Dedifferentiated amniotic fluid mesenchymal stem cell (primary cell): Measurements from ENCODE around the gene UBA5.
A peak's percentile ranks its signal among the peaks of the same experiment; 100 is the strongest.
"Not testable (repeated sequence)": the region's sequence is repeated elsewhere in the genome, so short reads cannot be mapped to it uniquely, and the experiment has no call there.

Experiments used
- DNase-seq: peaks from one replicate; pipeline ENCODE4 v3.0.0-alpha.2; 2016; ENCODE audit errors: extremely low spot score

UBA5 gene

DNA sequence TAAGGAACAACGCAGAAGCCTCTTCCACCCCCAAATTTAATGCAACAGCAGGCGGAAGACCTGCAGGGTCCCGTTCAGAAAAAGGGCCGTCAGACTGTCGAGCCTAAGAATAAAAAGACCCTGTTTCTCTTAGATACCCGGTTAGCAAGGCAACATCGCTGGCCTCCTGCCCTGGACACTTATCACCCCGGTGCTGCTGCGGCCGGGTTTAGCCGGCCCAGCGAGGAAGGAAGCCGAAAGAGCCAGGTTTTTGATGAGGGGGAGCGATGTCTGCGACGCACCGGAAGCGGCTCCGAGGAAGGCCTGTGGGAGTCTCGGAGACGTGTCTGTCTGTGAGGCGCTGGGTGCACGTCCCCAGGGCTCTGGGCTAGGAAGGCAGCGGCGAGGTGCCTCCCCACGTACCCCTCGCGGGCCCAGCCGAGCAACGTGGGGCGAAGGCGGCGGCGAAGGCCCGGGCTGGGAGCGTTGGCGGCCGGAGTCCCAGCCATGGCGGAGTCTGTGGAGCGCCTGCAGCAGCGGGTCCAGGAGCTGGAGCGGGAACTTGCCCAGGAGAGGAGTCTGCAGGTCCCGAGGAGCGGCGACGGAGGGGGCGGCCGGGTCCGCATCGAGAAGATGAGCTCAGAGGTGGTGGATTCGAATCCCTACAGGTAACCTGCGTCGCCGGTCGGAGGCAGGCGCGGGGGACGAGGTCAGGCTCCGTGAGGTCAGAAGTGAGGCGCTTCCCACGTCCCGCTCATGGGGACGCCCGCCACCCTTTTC lies at the start of gene UBA5:
Gene UBA5 (plus strand): TSS at position 278 of the 759 bp plus-strand sequence. CDS start 209 bp downstream, at position 487.
- peak; percentile 21 for DNase-seq

DNA sequence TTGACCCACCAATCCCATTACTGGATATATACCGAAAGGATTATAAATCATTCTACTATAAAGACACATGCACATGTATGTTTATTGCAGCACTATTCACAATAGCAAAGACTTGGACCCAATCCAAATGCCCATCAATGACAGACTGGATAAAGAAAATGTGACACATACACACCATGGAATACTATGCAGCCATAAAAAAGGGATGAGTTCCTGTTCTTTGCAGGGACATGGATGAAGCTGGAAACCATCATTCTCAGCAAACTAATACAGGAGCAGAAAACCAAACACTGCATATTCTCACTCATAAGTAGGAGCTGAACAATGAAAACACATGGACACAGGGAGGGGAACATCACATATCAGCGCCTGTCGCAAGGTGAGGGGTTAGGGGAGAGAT lies 44.8 kb upstream of the UBA5 start:
- not testable (repeated sequence) for DNase-seq

DNA sequence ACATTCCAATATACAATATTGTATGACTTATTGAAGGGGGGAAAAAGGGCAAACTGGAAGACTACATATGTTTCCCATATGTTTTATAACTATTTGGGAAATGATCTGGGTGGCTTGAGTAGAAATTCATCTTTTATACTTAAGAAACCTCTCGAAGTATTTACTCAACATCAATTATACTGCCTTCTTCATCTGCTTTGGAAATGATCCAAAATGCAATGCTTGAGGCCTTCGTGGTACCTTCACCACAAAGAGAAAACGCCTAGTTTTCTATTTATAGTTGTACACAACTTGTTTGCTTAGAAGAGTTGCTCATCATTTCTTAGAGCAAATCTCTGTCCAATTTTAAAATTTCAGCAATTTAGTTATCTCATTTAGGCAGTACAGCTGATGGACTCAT lies 44.2 kb upstream of the UBA5 start:
- no peak for DNase-seq

DNA sequence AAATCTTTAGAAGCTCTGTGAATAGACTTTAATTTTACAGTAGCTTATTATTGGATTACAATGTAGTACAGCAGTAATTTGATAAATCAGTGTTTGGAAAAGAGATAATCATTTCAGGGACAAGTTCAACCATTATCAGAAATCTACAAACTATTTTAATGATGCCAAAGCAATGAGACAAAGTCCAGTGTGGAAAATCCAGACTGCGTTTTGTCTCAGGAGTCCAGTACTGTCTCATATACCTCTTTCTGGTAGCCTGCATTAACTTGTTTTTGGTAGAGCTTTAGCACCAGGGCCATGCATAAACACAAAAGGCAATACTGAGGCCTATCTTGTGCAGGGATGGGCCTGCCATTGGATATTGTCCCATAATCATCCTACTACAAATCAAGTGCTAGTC lies 43.3 kb upstream of the UBA5 start:
- no peak for DNase-seq

DNA sequence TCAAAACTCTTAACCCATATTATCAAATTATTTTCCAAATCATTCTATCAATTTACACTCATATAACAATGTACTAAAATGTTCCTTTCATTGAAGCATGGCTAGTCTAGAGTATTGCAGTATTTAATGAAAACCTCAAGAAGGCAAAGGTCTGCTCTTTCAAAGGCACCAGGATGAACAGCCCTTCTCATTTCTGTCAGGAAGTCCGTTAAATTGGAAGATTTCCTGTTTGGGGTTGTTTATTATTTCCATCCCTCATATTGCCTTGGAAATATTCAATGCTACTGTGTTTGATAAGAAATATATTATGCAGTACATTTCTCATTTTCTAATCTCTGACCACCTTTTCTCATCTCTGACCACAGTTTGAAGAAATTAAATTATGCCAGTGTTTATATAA lies 38.0 kb upstream of the UBA5 start:
- no peak for DNase-seq

DNA sequence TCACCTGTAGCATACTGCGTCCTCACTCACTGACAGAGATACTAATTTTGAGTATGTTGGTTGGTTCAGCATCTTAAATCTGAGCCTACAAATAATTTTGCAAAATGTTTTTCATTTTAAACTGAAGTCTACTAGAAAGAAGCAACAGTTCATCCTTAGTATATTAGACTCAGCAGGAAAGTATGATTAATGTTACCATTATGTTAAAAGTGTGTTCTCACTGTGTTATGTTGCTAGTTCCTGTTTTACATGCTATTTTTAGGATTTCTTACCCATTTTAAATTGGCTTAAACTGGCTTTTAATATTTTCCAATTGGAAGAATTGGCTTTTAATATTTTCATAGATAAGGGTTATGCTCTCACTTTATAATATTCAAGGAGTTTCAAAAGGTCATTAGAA lies 37.4 kb upstream of the UBA5 start:
- no peak for DNase-seq

DNA sequence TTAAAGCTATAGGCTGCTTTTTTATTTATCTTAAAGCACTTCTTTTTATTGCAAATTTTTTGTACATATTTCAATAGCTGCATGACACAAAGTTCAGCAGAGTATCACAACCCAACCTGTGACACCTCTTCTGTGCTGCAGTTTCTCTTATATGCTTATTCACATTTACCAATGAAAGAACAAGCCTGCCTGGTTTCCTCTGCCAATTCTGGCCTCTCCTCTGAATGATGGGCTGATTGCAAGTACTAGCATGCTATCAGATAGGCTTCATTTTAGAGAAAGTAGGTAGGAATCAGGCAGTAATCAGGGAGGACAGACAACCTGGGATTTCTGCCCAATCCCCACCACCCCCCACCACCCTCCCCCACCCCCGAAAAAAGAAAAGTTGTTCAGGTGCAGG lies 36.5 kb upstream of the UBA5 start:
- no peak for DNase-seq

DNA sequence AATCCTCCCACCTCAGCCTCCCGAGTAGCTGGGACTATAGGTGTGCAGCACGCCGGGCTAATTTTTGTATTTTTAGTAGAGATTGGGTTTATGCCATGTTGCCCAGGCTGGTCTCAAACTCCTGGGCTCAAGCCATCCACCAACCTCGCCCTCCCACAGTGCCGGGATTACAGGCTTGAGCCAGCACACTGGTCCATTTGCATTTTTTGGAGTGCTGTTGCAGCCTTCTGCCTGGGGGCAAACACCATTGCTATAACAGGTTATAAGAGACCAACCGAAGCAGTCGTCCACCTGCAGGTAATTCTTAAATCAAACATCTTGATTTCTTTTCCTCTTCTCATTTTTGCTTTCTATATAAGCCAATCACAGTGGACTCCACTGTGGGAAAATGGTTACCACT lies 35.3 kb upstream of the UBA5 start:
- DNase-seq = no peak

DNA sequence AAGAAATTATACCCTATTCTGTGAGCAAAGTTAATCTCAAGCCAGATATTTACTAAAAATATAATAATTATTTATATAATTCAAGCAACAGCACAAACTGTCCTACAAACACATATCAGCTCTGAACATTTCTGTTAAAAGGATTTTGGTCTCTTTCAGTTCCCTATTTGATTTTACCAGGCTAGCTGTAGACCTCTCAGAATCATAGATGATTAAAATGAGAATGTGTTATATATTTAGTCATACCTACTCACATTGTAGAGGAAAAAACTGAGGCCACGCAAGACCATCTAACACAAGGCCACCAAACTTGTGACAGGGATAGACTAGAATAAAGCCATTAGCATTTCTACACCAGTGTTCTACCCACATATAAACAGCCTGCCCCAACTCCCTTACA lies 34.5 kb upstream of the UBA5 start:
- DNase-seq = no peak

DNA sequence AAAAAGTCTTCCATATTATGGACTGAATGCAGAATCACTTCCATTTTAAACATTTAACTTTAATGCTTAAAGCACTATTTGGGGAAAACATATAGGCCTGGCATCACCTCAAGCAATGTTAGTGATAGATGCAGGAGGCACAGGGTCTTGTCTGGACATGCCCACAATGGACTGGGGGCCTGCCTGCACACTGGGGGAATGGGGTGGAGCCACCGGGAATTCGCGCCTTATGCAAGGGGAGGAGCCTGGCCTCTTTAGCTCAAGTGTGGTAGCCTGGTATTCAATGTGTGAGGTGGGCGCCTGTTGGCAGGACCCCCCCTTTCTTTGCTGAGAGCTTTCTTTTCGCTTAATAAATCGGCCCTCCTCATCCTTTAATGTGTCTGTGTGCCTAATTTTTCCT lies 33.2 kb upstream of the UBA5 start:
- DNase-seq = no peak

DNA sequence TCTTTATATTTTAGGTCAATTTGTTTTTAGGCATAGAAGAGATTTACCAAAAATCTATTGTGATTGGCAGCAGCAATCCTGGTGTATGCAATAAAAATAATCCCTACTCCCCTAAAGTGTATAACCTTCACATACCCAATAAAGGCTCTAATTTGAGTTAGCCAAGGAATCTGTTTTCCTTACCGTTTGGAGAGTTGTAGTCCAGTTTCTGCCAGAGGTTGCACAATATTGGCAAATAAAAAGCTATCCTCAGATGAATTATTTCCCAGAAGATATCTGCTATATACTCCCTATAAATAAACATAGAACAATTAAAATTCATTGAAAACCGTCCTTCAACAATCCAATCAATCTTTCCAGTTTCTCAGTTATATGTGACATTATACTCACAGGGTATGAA lies 32.0 kb upstream of the UBA5 start:
- DNase-seq = no peak

DNA sequence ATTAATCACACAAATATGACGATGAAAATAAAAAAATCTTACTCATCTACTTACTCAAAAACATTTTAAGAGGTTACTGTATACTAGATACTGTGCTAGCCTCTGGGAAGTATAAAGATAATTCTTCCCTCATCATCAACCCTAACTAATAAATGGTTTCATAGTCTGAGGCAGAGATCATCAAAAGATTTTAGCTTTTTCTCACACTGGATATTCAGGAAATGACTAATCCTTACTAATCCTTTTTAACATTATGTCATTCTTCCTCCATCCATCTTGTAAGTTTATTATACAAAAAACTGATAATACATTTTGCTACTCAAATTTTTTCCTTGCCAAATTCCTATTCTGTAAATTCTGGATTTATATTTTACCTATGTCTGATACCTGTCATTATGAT lies 30.2 kb upstream of the UBA5 start:
- no peak for DNase-seq

DNA sequence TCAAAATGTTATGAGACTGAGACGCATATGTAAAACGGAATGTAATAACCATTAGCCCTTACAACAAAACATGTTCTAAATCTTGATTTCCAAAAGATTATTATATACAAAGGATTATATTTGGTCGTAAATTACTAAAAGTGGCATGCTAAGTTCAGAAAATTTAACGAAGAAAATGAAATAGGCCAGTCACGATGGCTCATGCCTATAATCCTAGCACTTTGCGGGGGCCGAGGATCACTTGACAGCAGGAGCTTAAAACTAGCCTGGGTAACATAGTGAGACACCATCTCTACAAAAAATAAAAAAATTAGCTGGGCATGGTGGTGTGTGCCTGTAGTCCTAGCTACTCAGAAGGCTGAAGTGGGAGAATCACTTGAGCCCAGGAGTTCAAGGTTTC lies 29.5 kb upstream of the UBA5 start:
- no peak for DNase-seq

DNA sequence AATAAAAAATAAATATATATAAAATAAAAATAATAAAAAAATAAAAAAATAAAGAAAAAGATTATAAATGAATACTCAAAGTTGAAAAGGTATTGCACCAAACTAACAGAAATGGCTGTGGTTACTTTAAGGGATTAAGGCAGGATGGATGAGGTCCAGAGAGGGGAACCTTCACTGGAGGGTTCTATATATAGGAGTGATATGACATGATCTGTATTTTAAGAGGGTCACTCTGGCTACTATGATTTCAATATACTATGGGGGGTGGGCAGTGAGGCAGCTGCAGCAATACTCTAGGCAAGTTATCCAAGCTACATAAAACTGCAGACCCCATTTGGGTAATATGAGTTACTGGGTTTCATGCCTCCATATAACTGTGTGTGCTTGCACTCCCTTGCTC lies 25.1 kb upstream of the UBA5 start:
- no peak for DNase-seq

DNA sequence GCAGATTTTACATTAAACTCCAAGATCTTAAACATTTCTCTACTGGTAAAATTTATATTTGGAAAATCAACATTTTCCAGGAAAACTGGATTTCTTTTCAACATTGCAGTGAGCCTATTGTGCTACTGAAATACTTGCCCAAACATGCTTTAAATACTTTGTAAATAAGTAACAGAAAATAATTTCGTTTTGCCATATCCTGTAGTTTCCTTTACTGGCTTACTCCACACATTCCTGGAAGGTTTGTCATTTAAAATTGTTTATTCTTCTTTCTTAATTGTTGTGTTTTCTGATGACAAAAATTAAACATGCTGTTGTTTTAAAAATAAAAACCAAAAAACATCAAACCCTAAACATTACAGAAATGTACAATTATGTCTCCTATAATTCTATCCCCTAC lies 22.5 kb upstream of the UBA5 start:
- peak; percentile 49 for DNase-seq

DNA sequence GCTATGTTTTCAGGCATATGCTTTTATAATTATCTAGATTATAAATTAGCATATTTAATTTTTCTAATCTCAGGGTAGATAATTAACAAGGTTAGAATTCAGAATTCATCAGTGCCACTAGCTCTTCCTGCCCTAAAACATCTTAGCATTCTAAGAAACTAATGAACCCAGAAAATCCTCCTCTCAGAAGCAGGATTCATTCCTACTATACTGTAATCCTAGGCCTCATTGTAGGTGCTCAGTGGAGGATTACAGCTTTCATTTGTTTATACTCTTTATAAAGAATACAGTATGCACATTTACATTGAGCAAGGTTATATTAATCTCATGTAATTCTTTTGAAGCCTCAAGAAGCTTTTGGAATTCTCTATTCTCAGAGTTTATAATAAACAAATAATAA lies 21.4 kb upstream of the UBA5 start:
- no peak for DNase-seq

DNA sequence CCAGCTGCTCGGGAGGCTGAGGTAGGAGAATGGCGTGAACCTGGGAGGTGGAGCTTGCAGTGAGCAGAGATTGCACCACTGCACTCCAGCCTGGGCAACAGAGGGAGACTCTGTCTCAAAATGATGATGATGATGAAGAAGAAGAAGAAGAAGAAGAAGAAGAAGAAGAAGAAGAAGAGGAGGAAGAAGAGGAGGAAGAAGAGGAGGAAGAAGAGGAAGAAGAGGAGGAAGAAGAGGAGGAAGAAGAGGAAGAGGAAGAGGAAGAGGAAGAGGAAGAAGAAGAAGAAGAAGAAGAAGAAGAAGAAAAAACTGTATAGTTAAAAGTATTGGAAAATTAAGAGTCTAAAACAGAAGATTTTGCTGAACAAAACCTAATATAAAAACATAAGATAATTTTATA lies 18.7 kb upstream of the UBA5 start:
- not testable (repeated sequence) for DNase-seq

DNA sequence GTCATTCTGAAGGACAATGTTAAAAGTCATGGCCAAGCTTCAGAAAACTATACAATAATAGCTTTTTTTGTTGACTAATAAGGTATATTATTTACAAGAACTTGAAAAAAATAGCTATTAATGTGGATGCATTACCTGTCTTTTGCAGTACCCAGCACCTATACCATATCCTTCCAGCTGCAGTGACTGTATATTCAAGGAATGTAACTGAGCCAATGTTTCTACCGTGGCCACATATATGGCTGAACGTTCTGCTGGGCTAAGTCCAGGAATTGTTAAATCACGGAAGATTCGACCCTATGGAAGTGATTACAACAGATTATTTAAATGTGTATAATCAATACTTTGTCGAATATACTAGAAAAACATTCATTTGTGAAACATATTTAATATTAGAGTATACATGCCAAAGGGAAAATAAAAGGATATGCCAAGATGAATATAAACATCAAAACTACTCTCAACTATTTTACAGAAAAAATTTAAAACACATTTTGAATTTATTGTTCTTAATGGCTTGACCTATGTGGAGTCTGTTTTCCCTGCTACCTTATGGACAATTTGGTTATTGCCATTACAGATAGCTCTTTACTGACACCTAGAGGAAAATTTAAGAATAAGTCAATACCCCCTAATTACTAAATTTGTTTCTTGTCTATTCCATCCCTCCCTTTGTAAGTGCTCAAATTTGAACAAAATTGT lies 18.1 kb upstream of the UBA5 start:
- DNase-seq = peak; percentile 78

DNA sequence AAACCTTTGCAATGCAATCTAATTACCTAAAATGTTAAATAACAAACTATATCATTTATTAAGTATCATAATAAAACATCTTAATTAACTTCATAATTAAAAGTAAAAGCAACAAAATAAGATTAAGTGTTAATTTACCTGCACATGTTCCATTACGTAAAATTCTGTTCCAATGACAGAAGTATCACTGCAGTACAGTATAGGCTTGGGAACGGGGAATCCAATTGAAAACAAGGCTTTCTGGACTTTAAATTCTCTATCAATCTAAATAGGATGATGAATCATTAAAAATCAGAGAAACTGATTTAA lies 17.6 kb upstream of the UBA5 start:
- no peak for DNase-seq

DNA sequence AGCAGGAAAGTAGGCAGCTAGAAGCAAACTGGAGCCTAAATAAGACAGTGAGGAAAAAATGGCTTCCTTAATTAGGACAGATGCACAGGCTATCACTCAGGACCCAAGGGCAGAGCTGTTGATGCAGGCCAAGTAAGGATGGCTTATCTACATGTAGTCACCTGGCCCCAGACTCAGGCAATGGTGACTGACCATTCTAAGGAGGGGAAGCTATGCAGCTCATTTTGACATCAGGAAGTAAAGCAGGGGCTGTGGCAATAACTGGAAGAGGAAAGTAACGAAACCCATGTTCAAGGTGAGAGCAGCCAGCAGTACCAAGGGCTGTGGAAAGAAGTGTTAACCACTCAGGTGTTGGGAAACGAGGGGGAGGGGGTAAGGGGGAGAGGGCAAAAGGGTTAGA lies 16.8 kb upstream of the UBA5 start:
- DNase-seq = no peak

DNA sequence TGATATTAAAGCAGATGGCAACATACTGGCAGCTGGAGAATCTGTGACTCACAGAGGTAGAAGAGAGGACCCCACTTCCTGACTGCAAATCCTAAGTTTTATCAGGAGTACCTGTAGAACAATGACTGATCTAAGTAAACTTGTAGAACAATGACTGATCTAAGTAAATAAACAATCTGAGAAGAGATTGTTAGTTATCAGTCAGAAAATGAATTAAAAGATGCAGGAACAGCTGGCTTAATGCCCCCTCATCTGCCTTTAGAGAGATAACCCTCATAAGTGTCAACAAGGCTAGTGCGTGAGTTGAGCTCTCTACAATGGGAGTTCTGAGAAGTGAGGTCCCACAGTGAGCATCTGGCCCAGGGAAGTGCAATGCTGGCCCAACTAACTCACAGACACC lies 15.1 kb upstream of the UBA5 start:
- DNase-seq = no peak

DNA sequence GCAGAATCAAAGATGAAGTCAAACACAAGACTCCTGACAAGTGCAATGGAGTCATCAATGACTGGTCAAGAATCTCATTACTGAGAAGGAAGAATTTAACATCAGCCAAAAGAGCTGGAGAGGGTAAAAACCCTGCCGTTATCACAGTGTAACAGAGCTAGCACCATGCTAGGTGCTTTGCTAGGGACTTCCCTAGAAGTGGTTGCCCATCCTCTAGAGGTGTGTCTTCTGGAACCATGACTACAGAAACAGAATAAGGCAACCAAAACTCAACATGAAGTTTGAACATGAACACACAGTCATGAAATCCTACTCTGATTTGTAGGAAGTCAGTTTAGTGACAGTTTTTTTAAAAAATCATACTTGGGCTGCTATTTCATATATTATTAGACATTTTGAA lies 10.0 kb upstream of the UBA5 start:
- no peak for DNase-seq

DNA sequence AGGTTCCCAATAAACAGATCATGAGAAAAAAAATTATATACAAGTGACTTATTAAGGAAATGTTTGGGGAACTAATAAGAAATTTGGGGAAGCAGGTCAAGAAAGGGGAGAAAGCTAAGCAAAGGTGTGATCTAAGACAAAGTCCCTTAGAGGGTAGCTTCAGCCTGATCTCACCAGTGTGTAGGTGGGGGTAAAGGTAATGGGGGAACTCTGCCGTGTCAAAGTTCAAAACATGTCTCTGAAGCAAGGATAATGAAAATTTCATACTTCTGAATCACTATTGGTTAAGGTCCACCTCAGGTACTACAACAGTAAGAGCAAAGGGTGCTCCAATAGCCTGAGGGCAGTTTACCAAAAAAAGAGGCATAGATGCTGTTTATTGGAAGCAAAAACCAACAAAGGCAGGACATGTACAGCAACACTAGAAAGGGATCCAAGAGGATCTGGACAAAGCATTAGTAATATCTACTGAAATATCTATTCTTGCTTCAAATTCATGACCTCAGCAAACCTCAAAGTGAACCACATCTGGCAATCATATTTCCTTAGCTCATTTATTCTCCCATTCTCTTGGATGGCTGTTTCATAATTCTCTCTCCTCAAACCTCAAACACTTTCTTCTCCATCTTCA lies 7.4 kb upstream of the UBA5 start:
- no peak for DNase-seq
